Subcutaneous abdominal adipose tissue (tissue), 5 donors: ENCODE data around the gene UTS2R.

Experiments used
- H3K27ac ChIP-seq: one replicate; pipeline ENCODE4 v1.7.0; 2013; ENCODE audit warnings: low read depth, mild to moderate bottlenecking, inconsistent platforms, low read length, moderate library complexity
- H3K27me3 ChIP-seq, 5 donors: one replicate each; pipeline ENCODE4 v1.7.0; 2013; ENCODE audit warnings: low read length in 5 of 5, inconsistent platforms in 1 of 5; ENCODE audit not compliant: control insufficient read depth in 5 of 5, insufficient read depth in 4 of 5
- H3K36me3 ChIP-seq, 5 donors: one replicate each; pipeline ENCODE4 v1.7.0; 2013; ENCODE audit warnings: low read length in 5 of 5; ENCODE audit not compliant: control insufficient read depth in 5 of 5, insufficient read depth in 5 of 5
- H3K4me1 ChIP-seq, 5 donors: one replicate each; pipeline ENCODE4 v1.7.0; 2013; ENCODE audit warnings: low read length in 5 of 5, mild to moderate bottlenecking in 3 of 5, moderate library complexity in 1 of 5; ENCODE audit not compliant: control insufficient read depth in 5 of 5, insufficient read depth in 5 of 5
- H3K4me3 ChIP-seq, 5 donors: one replicate each; pipeline ENCODE4 v1.7.0; 2013; ENCODE audit warnings: low read length in 5 of 5, low read depth in 1 of 5
- H3K9ac ChIP-seq, 5 donors: one replicate each; pipeline ENCODE4 v1.7.0; 2013; ENCODE audit warnings: low read length in 5 of 5, mild to moderate bottlenecking in 4 of 5, moderate library complexity in 3 of 5
- H3K9me3 ChIP-seq, 5 donors: one replicate each; pipeline ENCODE4 v1.7.0; 2013; ENCODE audit warnings: low read length in 5 of 5; ENCODE audit not compliant: control insufficient read depth in 5 of 5
- donor health status: healthy.
- donor health status: healthy.
- donor health status: healthy.
- donor health status: healthy.
- donor health status: healthy.

UTS2R gene

DNA sequence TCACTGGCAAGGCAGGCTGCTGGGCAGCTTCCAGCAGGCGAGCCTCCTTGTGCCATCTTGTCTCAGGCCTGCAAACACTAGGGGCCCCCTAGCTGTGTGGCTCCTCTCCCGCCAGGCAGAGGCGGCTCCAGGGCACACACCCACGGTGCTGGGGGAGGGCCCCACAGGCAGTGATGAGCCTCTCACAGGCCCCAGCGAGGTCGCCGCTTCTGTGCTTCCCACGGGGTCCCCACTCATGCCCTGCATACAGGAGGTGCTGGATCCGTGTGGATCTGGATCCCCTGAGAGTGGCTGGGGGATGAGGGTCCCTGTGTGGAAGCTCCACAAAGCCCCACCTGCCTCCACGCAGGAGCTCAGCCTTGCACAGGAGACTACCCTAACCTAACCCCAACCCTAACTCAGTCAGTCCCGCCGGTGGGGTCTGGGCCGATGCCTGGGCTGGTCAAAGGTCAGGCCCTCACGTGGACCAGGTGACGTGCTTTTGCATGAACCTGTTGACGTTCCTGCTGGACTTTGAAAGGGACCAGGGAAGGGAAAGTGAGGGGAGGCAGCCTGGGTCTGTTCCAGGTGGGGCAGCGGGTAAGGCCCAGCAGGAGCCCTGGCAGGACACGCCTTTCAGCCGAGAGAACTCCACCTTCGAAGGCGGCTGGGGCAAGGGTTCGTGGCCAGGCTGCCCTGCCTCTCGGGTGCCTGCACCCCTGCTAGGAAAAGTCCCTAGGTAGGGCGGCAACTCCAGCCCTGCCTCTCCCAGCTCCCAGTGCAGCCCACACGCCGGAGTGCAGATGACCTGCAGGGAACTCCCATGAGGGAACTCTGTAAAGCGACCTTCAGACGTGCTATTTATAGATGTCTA, 43.2 kb upstream of the UTS2R start:
- H3K4me3 ChIP-seq = no peak overlapping the region
- H3K36me3 ChIP-seq = peaks cover 0 to 11% (median 0%) of the 10 kb centered on the region in 5 donors
- peaks cover 11 to 40% (median 19%) of the 10 kb centered on the region in 5 donors for H3K27me3 ChIP-seq
- no peak overlapping the region for H3K27ac ChIP-seq
- no peaks in the 10 kb centered on the region for H3K9me3 ChIP-seq
- H3K4me1 ChIP-seq = peaks cover 0 to 24% (median 20%) of the 10 kb centered on the region in 5 donors
- H3K9ac ChIP-seq = no peak overlapping the region

DNA sequence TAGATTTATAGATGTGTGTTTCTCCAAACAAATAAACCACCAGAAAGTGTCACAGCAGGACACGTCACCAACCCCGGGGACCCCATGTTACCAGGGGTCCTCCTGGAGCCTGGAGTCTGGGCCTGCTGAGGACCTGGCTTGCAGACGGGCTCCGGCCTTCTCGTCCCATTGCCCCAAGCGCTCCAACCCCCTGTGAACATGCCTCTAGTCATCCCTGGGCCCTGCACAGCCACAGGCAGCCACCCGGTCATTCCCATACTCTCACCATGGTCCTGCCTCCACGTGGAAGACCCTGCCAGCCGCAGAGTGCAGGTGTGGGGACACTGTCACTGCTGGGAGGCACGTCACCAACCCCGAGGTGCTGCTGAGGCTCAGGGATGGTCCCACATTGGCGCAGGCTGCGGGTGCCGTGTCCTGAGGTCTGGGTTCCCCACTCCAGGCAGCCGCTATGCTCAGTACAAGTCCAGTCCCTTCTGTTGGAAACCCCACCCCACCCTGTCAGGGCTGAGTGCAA, 42.5 kb upstream of the UTS2R start:
- no peaks in the 10 kb centered on the region for H3K9me3 ChIP-seq
- peaks cover 0 to 11% (median 0%) of the 10 kb centered on the region in 5 donors for H3K36me3 ChIP-seq
- H3K9ac ChIP-seq = no peak overlapping the region
- no peak overlapping the region for H3K27ac ChIP-seq
- H3K4me3 ChIP-seq = no peak overlapping the region
- H3K4me1 ChIP-seq = peaks cover 0 to 31% (median 21%) of the 10 kb centered on the region in 5 donors
- peaks cover 11 to 40% (median 19%) of the 10 kb centered on the region in 5 donors for H3K27me3 ChIP-seq

GRCh38 chr17:82329683-82330321, 41.8 kb upstream of the UTS2R start:
- H3K27ac ChIP-seq = no peak overlapping the region
- peaks cover 0 to 8% (median 0%) of the 10 kb centered on the region in 5 donors for H3K36me3 ChIP-seq
- H3K27me3 ChIP-seq = peaks cover 11 to 42% (median 19%) of the 10 kb centered on the region in 5 donors
- no peaks in the 10 kb centered on the region for H3K9me3 ChIP-seq
- H3K4me1 ChIP-seq = peaks cover 2 to 38% (median 28%) of the 10 kb centered on the region in 5 donors
- no peak overlapping the region for H3K4me3 ChIP-seq
- no peak overlapping the region for H3K9ac ChIP-seq

GRCh38 chr17:82330322-82331239, 41.0 kb upstream of the UTS2R start:
- Histone ChIP-seq H3K9me3 (no peaks in the 10 kb centered on the region), H3K9ac (no peak overlapping the region), H3K27ac (no peak overlapping the region), H3K27me3 (peaks cover 11 to 42% (median 19%) of the 10 kb centered on the region in 5 donors), H3K4me3 (no peak overlapping the region), H3K4me1 (peaks cover 3 to 46% (median 36%) of the 10 kb centered on the region in 5 donors), H3K36me3 (peaks cover 0 to under 1% (median 0%) of the 10 kb centered on the region in 5 donors)

DNA sequence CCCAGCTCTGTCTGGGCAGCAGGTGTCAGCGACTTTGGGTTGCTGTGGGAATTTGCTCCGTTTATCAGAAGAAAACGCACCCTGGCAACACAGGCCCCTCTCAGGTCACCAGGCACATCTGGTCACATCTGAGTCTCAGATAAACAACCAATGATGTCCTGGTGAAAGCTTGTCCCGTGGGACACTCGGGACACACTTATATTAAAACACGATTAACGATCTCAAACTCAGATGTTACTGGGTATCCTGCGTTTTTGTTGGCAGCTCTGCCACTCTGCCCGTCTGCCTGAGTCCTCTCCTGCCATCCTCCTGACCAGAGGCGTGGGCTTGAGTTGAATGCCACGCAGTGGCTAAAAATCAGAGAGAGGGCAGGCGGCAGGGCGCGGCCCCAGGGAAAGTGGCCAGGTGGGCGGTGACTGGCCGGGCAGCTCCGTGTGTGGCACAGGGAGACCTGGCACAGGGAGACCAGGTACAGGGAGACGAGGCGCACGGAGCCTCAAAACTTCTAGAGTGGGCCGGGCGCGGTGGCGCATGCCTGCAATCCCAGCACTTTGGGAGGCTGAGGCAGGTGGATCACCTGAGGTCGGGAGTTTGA, 40.1 kb upstream of the UTS2R start:
- Histone ChIP-seq H3K36me3 (no peaks in the 10 kb centered on the region), H3K27me3 (peaks cover 11 to 42% (median 19%) of the 10 kb centered on the region in 5 donors), H3K4me3 (no peak overlapping the region), H3K9me3 (no peaks in the 10 kb centered on the region), H3K27ac (no peak overlapping the region), H3K4me1 (peaks cover 3 to 46% (median 36%) of the 10 kb centered on the region in 5 donors), H3K9ac (no peak overlapping the region)

GRCh38 chr17:82332669-82333278, 38.8 kb upstream of the UTS2R start:
- Histone ChIP-seq H3K9ac (peak overlapping the region in 3 of 5 donors; percentile 1 to 54 (median 41)), H3K9me3 (no peaks in the 10 kb centered on the region), H3K4me3 (peak overlapping the region; percentile 59 to 72 (median 62)), H3K27me3 (peaks cover 11 to 42% (median 19%) of the 10 kb centered on the region in 5 donors), H3K4me1 (peaks cover 3 to 46% (median 36%) of the 10 kb centered on the region in 5 donors), H3K36me3 (no peaks in the 10 kb centered on the region), H3K27ac (no peak overlapping the region)

DNA sequence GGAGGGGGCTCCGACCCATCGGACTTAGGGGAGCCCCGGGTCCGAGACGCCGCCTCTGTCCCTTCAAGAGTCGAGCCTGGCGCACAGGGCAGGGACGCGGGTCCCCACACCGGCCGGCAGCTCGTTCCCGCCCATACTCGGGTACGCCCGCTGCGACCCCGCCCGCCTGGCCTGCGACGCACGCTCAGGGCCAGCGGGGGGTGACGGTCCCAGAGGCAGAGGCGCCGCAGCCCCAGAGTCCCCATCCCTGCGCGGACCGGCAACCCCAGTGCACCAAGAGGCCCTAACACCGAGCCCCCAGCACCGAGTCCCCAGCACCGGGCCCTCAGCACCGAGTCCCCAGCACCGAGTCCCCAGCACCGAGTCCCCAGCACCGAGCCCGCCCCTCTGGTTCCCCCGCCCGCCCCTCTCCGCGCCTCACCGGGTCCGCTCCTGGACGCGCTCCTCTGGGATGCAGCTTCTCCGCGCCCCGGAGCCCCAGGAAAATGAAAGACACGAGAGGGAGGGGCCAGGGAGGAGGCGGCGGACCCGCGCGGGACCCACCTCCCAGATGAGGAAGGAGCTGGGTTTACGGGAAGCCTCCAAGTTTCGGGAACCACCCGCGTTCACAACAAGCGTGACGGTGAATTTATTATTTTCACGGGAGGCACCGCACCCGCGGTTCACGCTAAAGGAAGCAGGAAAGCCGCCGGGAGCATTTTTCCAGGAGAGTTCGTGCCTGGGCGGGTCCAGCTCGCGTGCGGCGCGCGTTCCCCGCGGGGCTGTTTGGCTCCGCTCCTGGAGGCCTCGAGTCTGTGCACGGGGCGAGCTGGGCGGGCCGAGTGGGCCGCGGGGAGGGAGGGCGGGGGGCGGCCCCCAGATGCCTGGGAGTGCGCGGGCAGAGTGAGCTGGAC, 38.0 kb upstream of the UTS2R start, which contains the start of gene SECTM1:
Gene SECTM1, minus strand, starts transcription at position 488 of the 893 bp plus-strand sequence. CDS start 6,526 bp downstream, outside the sequence.
- H3K4me3 ChIP-seq = peak within 1 kb of the TSS; percentile 59 to 73 (median 71)
- no peaks in the 10 kb centered on the region for H3K36me3 ChIP-seq
- H3K27ac ChIP-seq = no peak within 1 kb of the TSS
- no peaks in the 10 kb centered on the region for H3K9me3 ChIP-seq
- H3K27me3 ChIP-seq = peaks cover 11 to 39% (median 19%) of the 10 kb centered on the region in 5 donors
- H3K4me1 ChIP-seq = peaks cover 3 to 47% (median 37%) of the 10 kb centered on the region in 5 donors
- peak within 1 kb of the TSS in 3 of 5 donors; percentile 56 to 76 (median 58) for H3K9ac ChIP-seq

GRCh38 chr17:82334204-82334621, 37.4 kb upstream of the UTS2R start:
- Histone ChIP-seq H3K27ac (no peak overlapping the region), H3K4me1 (peaks cover 3 to 53% (median 44%) of the 10 kb centered on the region in 5 donors), H3K9me3 (no peaks in the 10 kb centered on the region), H3K36me3 (no peaks in the 10 kb centered on the region), H3K27me3 (peaks cover 11 to 34% (median 19%) of the 10 kb centered on the region in 5 donors), H3K9ac (peak overlapping the region in 3 of 5 donors; percentile 56 to 76 (median 58)), H3K4me3 (peak overlapping the region; percentile 35 to 73 (median 71))
